Pons (tissue), 1 donor: Measurements from ENCODE around the gene TAP1.

Source experiments
- DNase-seq: peaks from one replicate; pipeline ENCODE4 v3.0.0-alpha.2; 2016; ENCODE audit warnings: low spot score

TAP1 gene

DNA sequence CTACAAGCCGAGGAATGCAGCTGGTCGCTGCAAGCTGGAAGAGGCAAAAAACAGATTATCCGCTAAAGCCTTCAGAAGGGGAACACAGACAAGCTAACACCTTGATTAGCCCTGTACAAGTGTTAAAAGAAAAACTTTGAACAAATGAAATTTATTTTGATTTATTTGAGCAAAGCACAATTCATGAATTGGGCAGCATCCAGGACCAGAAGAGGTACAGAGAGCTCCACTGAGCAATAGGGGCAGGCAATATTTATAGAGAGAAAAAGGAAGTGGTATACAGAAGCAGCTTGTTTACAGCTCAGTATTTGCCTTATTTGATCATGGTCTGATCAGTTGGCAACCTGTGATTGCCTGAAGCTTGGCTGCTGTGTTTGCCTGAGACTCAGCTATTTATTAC, 54.3 kb downstream of the TAP1 start:
- no peak for DNase-seq

- DNase-seq: peak; percentile 68
These were observed 56.4 kb downstream of the TAP1 start for GRCh38 chr6:32796848-32797776.
